Cardiac muscle cell (in vitro differentiated cells and primary cell): ENCODE measurements around the gene CNTN5. TPM values are rescaled to one million over a fixed set of nuclear protein-coding genes. Genes with fewer than 3 reads are reported as not detected.
A peak's percentile ranks its signal among the peaks of the same experiment; 100 is the strongest.

ENCODE experiments used
- DNase-seq, 2 donors: peaks; one replicate each; pipeline versions ENCODE4 v3.0.0 to v3.0.0-alpha.2; 2010 to 2017; ENCODE audit warnings: low read depth in 1 of 2, low spot score in 1 of 2
- H3K27ac ChIP-seq: fragments of 200-600 bp; sonication (generic); 2 replicates; pipeline ENCODE4 v1.5.1; 2016
- H3K27me3 ChIP-seq: fragments of 200-600 bp; sonication (generic); 2 replicates; pipeline ENCODE4 v1.6.0; 2016; ENCODE audit warnings: control low read depth
- H3K36me3 ChIP-seq: fragments of 200-600 bp; sonication (generic); 2 replicates; pipeline ENCODE4 v1.5.1; 2016; ENCODE audit warnings: control low read depth
- H3K4me1 ChIP-seq: fragments of 200-600 bp; sonication (generic); 2 replicates; pipeline ENCODE4 v1.8.1; 2017; ENCODE audit warnings: low read depth, mild to moderate bottlenecking, mixed run types
- H3K4me3 ChIP-seq: fragments of 200-600 bp; sonication (generic); 2 replicates; pipeline ENCODE4 v1.5.1; 2016; ENCODE audit warnings: mild to moderate bottlenecking
- H3K9me3 ChIP-seq: fragments of 200-600 bp; sonication (generic); 2 replicates; pipeline ENCODE4 v1.5.1; 2017; ENCODE audit warnings: low read depth, mild to moderate bottlenecking, control low read depth
- polyA plus RNA-seq: library from polyadenylated mRNA; unstranded; fragments of >200 nt; fragmentation: Nextera tagmentation; extraction: Ambion mirVana; gene quantifications from 2 replicates; pipeline ENCODE4 v1.2.1, GENCODE V29; 2016
- total RNA-seq: library from RNA; depleted of rRNA; stranded (reverse); fragments of >200 nt; gene quantifications from 2 replicates; pipeline ENCODE4 v1.2.3, GENCODE V29; 2016
- TF ChIP-seq, protein P1 (sequence below): IDR thresholded peaks from 2 replicates; pipeline ENCODE4 v1.5.1; 2012; ENCODE audit warnings: low read depth, mild to moderate bottlenecking, low read length

Gene CNTN5
- total and polyA plus RNA-seq, 2 experiments from 2014 or later: 30.0 to 41.3 TPM

GRCh38 chr11:99567334-99567956 is 546.7 kb downstream of the CNTN5 start:
- TF ChIP-seq, protein P1, sequence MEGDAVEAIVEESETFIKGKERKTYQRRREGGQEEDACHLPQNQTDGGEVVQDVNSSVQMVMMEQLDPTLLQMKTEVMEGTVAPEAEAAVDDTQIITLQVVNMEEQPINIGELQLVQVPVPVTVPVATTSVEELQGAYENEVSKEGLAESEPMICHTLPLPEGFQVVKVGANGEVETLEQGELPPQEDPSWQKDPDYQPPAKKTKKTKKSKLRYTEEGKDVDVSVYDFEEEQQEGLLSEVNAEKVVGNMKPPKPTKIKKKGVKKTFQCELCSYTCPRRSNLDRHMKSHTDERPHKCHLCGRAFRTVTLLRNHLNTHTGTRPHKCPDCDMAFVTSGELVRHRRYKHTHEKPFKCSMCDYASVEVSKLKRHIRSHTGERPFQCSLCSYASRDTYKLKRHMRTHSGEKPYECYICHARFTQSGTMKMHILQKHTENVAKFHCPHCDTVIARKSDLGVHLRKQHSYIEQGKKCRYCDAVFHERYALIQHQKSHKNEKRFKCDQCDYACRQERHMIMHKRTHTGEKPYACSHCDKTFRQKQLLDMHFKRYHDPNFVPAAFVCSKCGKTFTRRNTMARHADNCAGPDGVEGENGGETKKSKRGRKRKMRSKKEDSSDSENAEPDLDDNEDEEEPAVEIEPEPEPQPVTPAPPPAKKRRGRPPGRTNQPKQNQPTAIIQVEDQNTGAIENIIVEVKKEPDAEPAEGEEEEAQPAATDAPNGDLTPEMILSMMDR: no peak
- H3K4me1 ChIP-seq: no peaks in the 10 kb centered on the region
- H3K9me3 ChIP-seq: no peaks in the 10 kb centered on the region
- no peak overlapping the region for H3K4me3 ChIP-seq
- H3K36me3 ChIP-seq: no peaks in the 10 kb centered on the region
- no peak overlapping the region for H3K27ac ChIP-seq
- no peaks in the 10 kb centered on the region for H3K27me3 ChIP-seq
- no peak for DNase-seq

DNA sequence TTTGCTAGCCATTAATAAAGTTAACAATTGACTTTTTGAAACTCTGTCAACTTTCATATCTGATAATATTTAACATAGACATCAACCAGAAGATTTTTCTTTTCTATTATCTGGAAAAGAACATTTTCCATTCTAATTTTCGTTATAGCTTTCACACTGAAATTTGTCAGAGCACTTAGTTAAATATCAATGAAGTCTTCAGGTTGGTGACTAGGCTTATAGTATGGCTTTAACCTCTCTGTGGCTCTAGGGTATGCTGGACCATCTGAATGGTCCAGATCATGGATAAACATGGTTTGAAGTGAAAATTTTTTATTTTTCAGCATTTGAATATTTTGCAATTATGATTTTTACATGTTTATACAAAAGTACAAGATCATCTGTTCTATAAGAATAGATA is 548.1 kb downstream of the CNTN5 start:
- H3K4me1 ChIP-seq: no peaks in the 10 kb centered on the region
- no peak for DNase-seq
- TF ChIP-seq, protein P1: no peak
- H3K36me3 ChIP-seq: no peaks in the 10 kb centered on the region
- H3K27me3 ChIP-seq: no peaks in the 10 kb centered on the region
- no peak overlapping the region for H3K27ac ChIP-seq
- no peak overlapping the region for H3K4me3 ChIP-seq
- no peaks in the 10 kb centered on the region for H3K9me3 ChIP-seq

GRCh38 chr11:99571094-99571493 is 550.3 kb downstream of the CNTN5 start:
- H3K27ac ChIP-seq: no peak overlapping the region
- H3K9me3 ChIP-seq: no peaks in the 10 kb centered on the region
- TF ChIP-seq, protein P1: no peak
- no peak overlapping the region for H3K4me3 ChIP-seq
- no peaks in the 10 kb centered on the region for H3K36me3 ChIP-seq
- H3K4me1 ChIP-seq: no peaks in the 10 kb centered on the region
- H3K27me3 ChIP-seq: no peaks in the 10 kb centered on the region
- no peak for DNase-seq

- Histone ChIP-seq H3K36me3 (no peaks in the 10 kb centered on the region), H3K4me3 (no peak overlapping the region), H3K4me1 (no peaks in the 10 kb centered on the region), H3K27ac (no peak overlapping the region), H3K27me3 (no peaks in the 10 kb centered on the region), H3K9me3 (no peaks in the 10 kb centered on the region)
- DNase-seq: peak in 1 of 2 donors; percentile 2
- TF ChIP-seq, protein P1: no peak
Observed at GRCh38 chr11:99584830-99585229, 564.1 kb downstream of the CNTN5 start.

GRCh38 chr11:99585606-99586005 is 564.9 kb downstream of the CNTN5 start:
- no peak overlapping the region for H3K27ac ChIP-seq
- H3K27me3 ChIP-seq: no peaks in the 10 kb centered on the region
- no peaks in the 10 kb centered on the region for H3K9me3 ChIP-seq
- no peaks in the 10 kb centered on the region for H3K36me3 ChIP-seq
- H3K4me1 ChIP-seq: no peaks in the 10 kb centered on the region
- no peak for DNase-seq
- TF ChIP-seq, protein P1: no peak
- no peak overlapping the region for H3K4me3 ChIP-seq
